Breast epithelium (tissue), 4 donors: ENCODE results near the gene ABCC6. TPM values are rescaled to one million over a fixed set of nuclear protein-coding genes. Genes with fewer than 3 reads are reported as not detected.
"Not testable (repeated sequence)": the region's sequence is repeated elsewhere in the genome, so short reads cannot be mapped to it uniquely, and the experiment has no call there.

Source experiments
- DNase-seq, 2 donors: peaks; one replicate each; pipeline ENCODE4 v3.0.0-alpha.2; 2019; ENCODE audit warnings: low spot score in 2 of 2
- H3K27ac ChIP-seq, 2 donors: fragments of 200-600 bp; sonication (generic) in 1 of 2; one replicate each; pipeline ENCODE4 v1.5.1; 2016 to 2019; ENCODE audit warnings: mild to moderate bottlenecking in 1 of 2
- H3K27me3 ChIP-seq, 2 donors: fragments of 200-600 bp; sonication (generic) in 1 of 2; one replicate each; pipeline versions ENCODE4 v1.5.1 to v1.6.0; 2017 to 2019; ENCODE audit warnings: control low read depth in 1 of 2, mild to moderate bottlenecking in 1 of 2
- H3K36me3 ChIP-seq: fragments of 200-600 bp; one replicate; pipeline ENCODE4 v1.5.1; 2019
- H3K4me1 ChIP-seq, 2 donors: fragments of 200-600 bp; sonication (generic); one replicate each; pipeline ENCODE4 v1.5.1; 2016 to 2019; ENCODE audit warnings: control low read depth in 1 of 2
- H3K4me3 ChIP-seq, 3 donors: fragments of 200-600 bp; sonication (generic); 1 replicate in 2 of 3; 2 replicates in 1 of 3; pipeline ENCODE4 v1.5.1; 2016 to 2019; ENCODE audit warnings: mild to moderate bottlenecking in 3 of 3, moderate library complexity in 2 of 3
- H3K9me3 ChIP-seq, 2 donors: fragments of 200-600 bp; sonication (generic) in 1 of 2; one replicate each; pipeline ENCODE4 v1.5.1; 2016 to 2019; ENCODE audit warnings: control low read depth in 1 of 2
- CTCF ChIP-seq, 3 donors: fragments of 450-650 bp; IDR thresholded peaks; one replicate each; pipeline ENCODE4 v1.5.1; 2016 to 2017; ENCODE audit warnings: antibody characterized with exemption in 3 of 3, mild to moderate bottlenecking in 3 of 3, moderate library complexity in 3 of 3
- POLR2A ChIP-seq: fragments of 450-650 bp; IDR thresholded peaks from one replicate; pipeline ENCODE4 v1.6.1; 2016; ENCODE audit warnings: antibody characterized with exemption, mild to moderate bottlenecking, moderate library complexity
- POLR2AphosphoS5 ChIP-seq, 3 donors: sonication (generic); formaldehyde crosslinking; IDR thresholded peaks; one replicate each; pipeline ENCODE4 v1.6.1; 2017; ENCODE audit warnings: antibody characterized with exemption in 3 of 3
- intact Hi-C: fragments of 100-400 bp; cut with DNase I; formaldehyde crosslinking; loops from one replicate; pipeline ENCODE4 v1.15.1; 2023; ENCODE audit warnings: low total_unique reads
- total RNA-seq, 3 donors: library from RNA; depleted of rRNA; stranded (reverse); fragments of >200 nt; gene quantifications; one replicate each; pipeline ENCODE4 v1.1.0, GENCODE V29; 2016

ABCC6 gene
- total RNA-seq, 3 donors from 2014 or later = 3.6 to 4.2 (median 3.8) TPM

GRCh38 chr16:16183562-16183961 lies 39.7 kb downstream of the ABCC6 start:
- Histone ChIP-seq H3K27ac (no peak overlapping the region), H3K4me1 (no peaks in the 10 kb centered on the region), H3K27me3 (no peaks in the 10 kb centered on the region), H3K36me3 (no peaks in the 10 kb centered on the region), H3K9me3 (no peaks in the 10 kb centered on the region), H3K4me3 (no peak overlapping the region)
- DNase-seq = no peak
- intact Hi-C loops = no loop called here
- no peak for TF ChIP-seq POLR2AphosphoS5 (IDR thresholded peaks at IDR 0.05)
- no peak for TF ChIP-seq POLR2A
- TF ChIP-seq CTCF (IDR thresholded peaks at IDR 0.05) = no peak

- Histone ChIP-seq H3K36me3 (no peaks in the 10 kb centered on the region), H3K9me3 (no peaks in the 10 kb centered on the region), H3K27ac (no peak overlapping the region), H3K4me3 (no peak overlapping the region), H3K27me3 (no peaks in the 10 kb centered on the region), H3K4me1 (no peaks in the 10 kb centered on the region)
- TF ChIP-seq POLR2AphosphoS5 (IDR thresholded peaks at IDR 0.05) (no peak), CTCF (IDR thresholded peaks at IDR 0.05) (no peak), POLR2A (no peak)
- DNase-seq = no peak
- intact Hi-C loops = no loop called here
Observed at GRCh38 chr16:16182918-16183317, 40.4 kb downstream of the ABCC6 start.

- intact Hi-C loops, DNase-seq: not testable (repeated sequence)
Observed at GRCh38 chr16:16181748-16182147, 41.5 kb downstream of the ABCC6 start.

GRCh38 chr16:16178455-16179162 lies 44.7 kb downstream of the ABCC6 start:
- H3K9me3 ChIP-seq = no peaks in the 10 kb centered on the region
- intact Hi-C loops = no loop called here
- H3K27ac ChIP-seq = no peak overlapping the region
- H3K36me3 ChIP-seq = no peaks in the 10 kb centered on the region
- TF ChIP-seq CTCF (IDR thresholded peaks at IDR 0.05) (no peak), POLR2AphosphoS5 (IDR thresholded peaks at IDR 0.05) (no peak), POLR2A (no peak)
- H3K27me3 ChIP-seq = no peaks in the 10 kb centered on the region
- no peak overlapping the region for H3K4me3 ChIP-seq
- DNase-seq = no peak
- no peaks in the 10 kb centered on the region for H3K4me1 ChIP-seq

More at GRCh38 chr16:16181748-16182147, 41.5 kb downstream of the ABCC6 start:
- not testable (repeated sequence) for H3K4me3 ChIP-seq, H3K4me1 ChIP-seq, H3K27ac ChIP-seq, H3K27me3 ChIP-seq, H3K36me3 ChIP-seq, H3K9me3 ChIP-seq

- Histone ChIP-seq H3K9me3 (no peaks in the 10 kb centered on the region), H3K4me1 (no peaks in the 10 kb centered on the region), H3K36me3 (no peaks in the 10 kb centered on the region), H3K27ac (no peak overlapping the region), H3K27me3 (no peaks in the 10 kb centered on the region), H3K4me3 (no peak overlapping the region)
- DNase-seq = no peak
- TF ChIP-seq POLR2A (no peak), POLR2AphosphoS5 (IDR thresholded peaks at IDR 0.05) (no peak), CTCF (IDR thresholded peaks at IDR 0.05) (no peak)
- intact Hi-C loops = no loop called here
Observed at GRCh38 chr16:16176328-16176727, 47.0 kb downstream of the ABCC6 start.
